ENCODE data around the gene SH3BP1.
"Not testable (repeated sequence)": the region's sequence is repeated elsewhere in the genome, so short reads cannot be mapped to it uniquely, and the experiment has no call there.

The SH3BP1 gene

DNA sequence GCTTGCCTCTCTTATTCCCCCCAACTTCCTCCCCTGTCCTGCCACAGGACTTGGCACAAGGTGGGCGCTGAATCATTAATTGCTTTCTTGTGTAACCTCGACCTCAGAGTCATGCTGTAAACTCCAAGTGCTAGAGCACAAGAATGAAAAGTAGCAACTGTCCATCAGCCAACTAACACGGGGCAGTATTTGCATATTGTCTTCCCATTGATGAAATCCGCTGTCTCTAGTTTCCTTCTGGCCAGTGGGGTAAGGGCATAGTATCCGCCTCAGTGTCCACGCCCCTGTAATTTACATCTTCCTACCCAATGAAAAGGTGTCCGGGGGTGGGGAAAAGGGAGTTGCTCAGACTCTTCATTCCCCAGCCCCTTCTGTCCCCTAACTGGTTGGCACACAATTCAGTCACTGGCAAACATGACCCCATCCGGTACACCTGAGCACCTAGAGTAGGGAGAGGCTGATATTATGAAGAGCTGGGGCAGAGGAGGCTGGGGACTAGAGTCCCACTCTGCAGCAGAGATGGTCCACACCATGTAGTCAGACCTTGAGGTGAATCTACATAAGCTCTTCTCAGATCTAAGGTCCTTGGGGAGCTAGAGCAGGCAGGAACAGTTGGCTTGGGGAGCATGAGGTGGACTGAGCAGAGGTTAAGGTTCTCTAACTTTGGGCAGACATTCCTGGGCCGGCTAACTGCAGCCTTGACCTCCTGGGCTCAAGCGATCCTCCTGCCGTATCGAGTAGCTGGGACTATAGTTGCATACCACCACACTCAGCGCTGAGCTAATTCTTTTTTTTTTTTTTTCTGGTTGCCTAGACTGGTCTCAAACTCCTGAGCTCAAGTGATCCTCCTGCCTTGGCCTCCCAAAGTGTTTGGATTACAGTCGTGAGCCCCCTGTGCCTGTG, 37.7 kb upstream of the SH3BP1 start:
- POLR2A ChIA-PET = interaction anchor here (0.5 kb wide), 1 partner anchor 52 kb away, joined by 7 read pairs; no protein-coding TSS in a partner anchor
- TF ChIP-seq, protein P1, sequence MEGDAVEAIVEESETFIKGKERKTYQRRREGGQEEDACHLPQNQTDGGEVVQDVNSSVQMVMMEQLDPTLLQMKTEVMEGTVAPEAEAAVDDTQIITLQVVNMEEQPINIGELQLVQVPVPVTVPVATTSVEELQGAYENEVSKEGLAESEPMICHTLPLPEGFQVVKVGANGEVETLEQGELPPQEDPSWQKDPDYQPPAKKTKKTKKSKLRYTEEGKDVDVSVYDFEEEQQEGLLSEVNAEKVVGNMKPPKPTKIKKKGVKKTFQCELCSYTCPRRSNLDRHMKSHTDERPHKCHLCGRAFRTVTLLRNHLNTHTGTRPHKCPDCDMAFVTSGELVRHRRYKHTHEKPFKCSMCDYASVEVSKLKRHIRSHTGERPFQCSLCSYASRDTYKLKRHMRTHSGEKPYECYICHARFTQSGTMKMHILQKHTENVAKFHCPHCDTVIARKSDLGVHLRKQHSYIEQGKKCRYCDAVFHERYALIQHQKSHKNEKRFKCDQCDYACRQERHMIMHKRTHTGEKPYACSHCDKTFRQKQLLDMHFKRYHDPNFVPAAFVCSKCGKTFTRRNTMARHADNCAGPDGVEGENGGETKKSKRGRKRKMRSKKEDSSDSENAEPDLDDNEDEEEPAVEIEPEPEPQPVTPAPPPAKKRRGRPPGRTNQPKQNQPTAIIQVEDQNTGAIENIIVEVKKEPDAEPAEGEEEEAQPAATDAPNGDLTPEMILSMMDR (IDR thresholded peaks at IDR 0.05; ENCODE audit: control extremely low read depth, extremely low read depth, low read depth, missing control alignments) = no peak
- DNase-seq (ENCODE audit: extremely low spot score) = no peak
- CTCF ChIA-PET = interaction anchor here (0.6 to 9.8 kb wide), 7 partner anchors 10 to 41 kb away, joined by 3 to 167 read pairs (median 4); no protein-coding TSS in a partner anchor

DNA sequence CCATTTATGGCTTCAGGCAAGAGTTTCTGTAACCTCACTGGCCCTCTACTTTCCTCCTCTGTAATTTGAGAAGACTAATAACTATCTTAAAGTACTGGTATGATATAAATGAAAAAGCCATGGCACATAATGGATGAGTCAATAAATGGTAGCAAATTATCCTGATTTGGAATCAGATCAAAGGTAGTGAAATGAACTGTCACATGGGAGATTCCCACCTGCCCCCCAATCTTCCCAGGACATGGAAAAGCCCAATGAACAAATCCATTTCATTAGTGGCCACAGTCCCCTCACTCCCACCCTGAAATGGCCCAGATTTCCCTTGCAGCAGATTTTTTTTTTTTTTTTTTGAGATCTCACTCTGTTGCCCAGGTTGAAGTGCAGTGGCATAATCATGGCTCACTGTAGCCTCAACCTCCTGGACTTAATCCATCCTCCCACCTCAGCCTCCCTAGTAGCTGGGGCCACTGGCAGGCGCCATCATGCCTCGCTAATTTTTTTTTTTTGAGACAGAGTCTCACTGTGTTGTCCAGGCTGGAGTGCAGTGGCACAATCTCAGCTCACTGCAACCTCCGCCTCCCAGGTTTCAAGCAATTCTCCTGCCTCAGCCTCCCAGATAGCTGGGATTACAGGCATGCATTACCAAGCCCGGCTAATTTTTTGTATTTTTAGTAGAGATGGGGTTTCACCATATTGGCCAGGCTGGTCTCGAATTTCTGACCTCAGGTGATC, 36.8 kb upstream of the SH3BP1 start:
- POLR2A ChIA-PET = interaction anchor here (0.5 kb wide), 1 partner anchor 53 kb away, joined by 7 read pairs; no protein-coding TSS in a partner anchor
- CTCF ChIA-PET = interaction anchor here (0.6 to 9.8 kb wide), 6 partner anchors 12 to 40 kb away, joined by 3 to 167 read pairs (median 4); no protein-coding TSS in a partner anchor

DNA sequence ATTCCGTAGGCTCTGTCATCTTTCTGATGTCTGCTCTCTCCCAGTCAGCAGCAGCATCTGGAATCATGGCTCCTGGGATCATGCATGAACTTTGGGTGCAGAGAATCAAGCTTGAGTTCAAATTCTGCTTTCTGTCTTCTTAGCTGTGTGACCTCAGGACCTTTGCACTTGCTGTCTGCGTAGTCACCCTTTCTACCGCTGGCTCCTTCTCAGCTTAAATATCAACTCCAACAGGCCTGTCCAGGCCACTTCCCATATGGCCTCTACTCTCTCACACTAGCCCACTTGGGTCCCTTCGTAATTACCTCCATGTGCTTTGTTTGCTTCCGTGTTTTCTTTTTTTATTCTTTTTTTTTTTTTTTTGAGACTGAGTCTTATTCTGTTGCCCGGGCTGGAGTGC, 35.4 kb upstream of the SH3BP1 start:
- CTCF ChIA-PET = interaction anchor here (1.1 to 12.9 kb wide), 5 partner anchors 13 to 59 kb away, joined by 3 to 190 read pairs (median 4); no protein-coding TSS in a partner anchor
- POLR2A ChIA-PET = no interaction called here
- no peak for DNase-seq (ENCODE audit: extremely low spot score)
- TF ChIP-seq, protein P1 (IDR thresholded peaks at IDR 0.05; ENCODE audit: control extremely low read depth, extremely low read depth, low read depth, missing control alignments) = no peak

More for the DNA sequence above, 36.8 kb upstream of the SH3BP1 start:
- not testable (repeated sequence) for DNase-seq (ENCODE audit: extremely low spot score)

DNA sequence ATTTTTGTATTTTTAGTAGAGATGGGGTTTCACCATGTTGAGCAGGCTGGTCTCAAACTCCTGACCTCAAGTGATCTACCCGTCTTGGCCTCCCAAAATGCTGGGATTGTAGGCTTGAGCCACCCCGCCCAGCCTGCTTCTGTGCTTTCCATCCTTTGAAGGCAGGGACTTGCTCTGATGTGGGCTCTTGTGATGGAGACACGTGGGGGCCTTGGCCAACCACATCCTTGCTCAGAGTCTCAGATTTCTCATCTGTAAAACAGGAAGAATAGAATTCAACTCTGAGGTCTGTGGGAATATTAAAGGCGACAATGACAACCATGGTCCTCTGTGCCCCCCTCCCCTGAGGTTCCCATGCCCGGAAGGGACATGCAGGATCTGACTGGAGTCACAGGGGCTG, 34.6 kb upstream of the SH3BP1 start:
- POLR2A ChIA-PET = no interaction called here
- TF ChIP-seq, protein P1 (IDR thresholded peaks at IDR 0.05; ENCODE audit: control extremely low read depth, extremely low read depth, low read depth, missing control alignments) = no peak
- no peak for DNase-seq (ENCODE audit: extremely low spot score)
- CTCF ChIA-PET = interaction anchor here (0.9 to 12.9 kb wide), 7 partner anchors 8 to 258 kb away, joined by 3 to 190 read pairs (median 3); no protein-coding TSS in a partner anchor

DNA sequence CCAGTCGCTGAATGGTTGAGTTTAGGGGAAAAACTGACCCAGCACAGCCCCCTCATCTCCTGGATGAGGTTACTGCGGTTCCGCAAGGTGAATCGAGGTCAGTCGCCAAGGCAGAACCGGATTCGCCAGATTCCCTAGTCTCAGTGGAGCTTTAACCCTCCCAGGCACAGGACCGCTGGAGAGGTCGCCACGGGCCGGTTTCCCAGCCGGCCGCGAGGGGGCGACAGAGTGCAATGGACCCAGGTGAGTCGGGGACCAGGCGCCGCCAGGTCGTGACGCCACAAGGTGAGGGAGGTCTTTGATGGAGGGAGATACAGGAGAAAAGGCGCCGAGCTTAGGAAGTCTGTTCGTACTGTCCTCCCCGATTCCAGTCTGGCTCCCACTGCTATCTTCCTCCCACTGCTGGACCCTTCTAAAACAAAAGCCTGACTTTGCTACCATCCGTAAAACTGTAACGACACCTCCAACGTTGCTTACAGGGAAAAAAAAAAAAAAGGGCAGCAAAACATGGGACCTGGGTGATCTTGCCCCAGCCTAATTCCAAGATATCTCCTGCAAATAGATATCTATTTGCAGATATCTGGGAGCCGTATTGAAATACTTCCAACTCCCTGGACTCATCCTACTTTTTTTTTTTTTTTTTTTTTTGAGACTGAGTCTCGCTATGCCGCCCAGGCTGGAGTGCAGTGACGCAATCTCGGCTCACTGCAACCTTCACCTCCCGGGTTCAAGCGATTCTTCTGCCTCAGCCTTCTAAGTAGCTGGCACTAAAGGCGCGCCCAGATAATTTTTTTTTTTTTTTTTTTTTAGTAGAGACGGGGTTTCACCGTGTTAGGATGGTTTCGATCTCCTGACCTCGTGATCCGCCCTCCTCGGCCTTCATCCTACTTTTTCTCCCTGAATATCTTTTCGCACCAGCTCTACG, 32.2 kb upstream of the SH3BP1 start:
- ChIA-PET POLR2A (interaction anchor here (0.7 to 1.7 kb wide), 8 partner anchors 15 to 74 kb away, joined by 3 to 10 read pairs (median 4); partner anchors contain the start of genes LGALS1 and PDXP), CTCF (interaction anchor here (0.6 to 12.9 kb wide), 49 partner anchors 9 to 358 kb away, joined by 3 to 190 read pairs (median 4); partner anchors contain the start of genes MFNG and NOL12)
- peak; percentile 86 for DNase-seq (ENCODE audit: extremely low spot score)
- TF ChIP-seq, protein P1 (IDR thresholded peaks at IDR 0.05; ENCODE audit: control extremely low read depth, extremely low read depth, low read depth, missing control alignments) = peak; percentile 99

DNA sequence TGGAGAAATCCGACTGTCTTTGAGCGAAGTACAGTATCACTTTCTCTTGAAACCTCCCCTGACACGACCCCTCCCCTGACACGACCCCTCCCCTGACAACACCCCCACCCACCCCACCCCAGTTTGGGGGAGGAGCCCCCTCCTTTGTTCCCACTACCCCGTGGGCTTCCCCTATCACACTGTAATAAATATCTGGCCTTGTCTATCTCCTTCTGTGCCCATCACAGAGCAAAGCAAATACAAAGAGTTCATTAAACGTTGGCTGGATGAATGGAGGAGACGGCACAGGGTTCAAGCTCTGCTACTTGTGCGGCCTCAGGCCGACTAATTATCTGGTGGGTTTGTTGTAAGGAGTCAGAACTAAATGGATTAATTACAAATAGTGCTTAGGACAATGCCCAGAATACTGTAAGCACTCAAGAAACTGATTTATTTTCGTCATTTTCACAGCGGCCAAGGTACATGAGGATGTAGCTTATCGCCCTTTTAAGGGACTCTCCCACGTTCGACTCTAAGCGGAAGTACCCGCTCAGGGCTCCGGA, 31.5 kb upstream of the SH3BP1 start:
- ChIA-PET POLR2A (interaction anchor here (0.6 to 1.7 kb wide), 8 partner anchors 16 to 73 kb away, joined by 3 to 10 read pairs (median 5); partner anchors contain the start of genes LGALS1 and PDXP), CTCF (interaction anchor here (1.0 to 12.9 kb wide), 22 partner anchors 8 to 302 kb away, joined by 3 to 190 read pairs (median 7); partner anchors contain the start of gene NOL12)
- DNase-seq (ENCODE audit: extremely low spot score) = no peak
- TF ChIP-seq, protein P1 (IDR thresholded peaks at IDR 0.05; ENCODE audit: control extremely low read depth, extremely low read depth, low read depth, missing control alignments) = no peak
